ENCODE measurements around the gene ELAC2.
"Not testable (repeated sequence)": the region's sequence is repeated elsewhere in the genome, so short reads cannot be mapped to it uniquely, and the experiment has no call there.

Gene ELAC2

GRCh38 chr17:12993631-12994030 is 24.2 kb downstream of the ELAC2 start:
- no peaks in the 10 kb centered on the region for H3K9me3 ChIP-seq
- no peak for DNase-seq (ENCODE audit: low spot score in 2 of 2)
- no peak overlapping the region for H3K4me3 ChIP-seq
- H3K36me3 ChIP-seq (replicated peaks): peaks cover 78% of the 10 kb centered on the region
- in situ Hi-C loops (cut with MboI; ENCODE audit: low sequenced_read_pairs): no loop called here
- H3K4me1 ChIP-seq: no peaks in the 10 kb centered on the region
- no peaks in the 10 kb centered on the region for H3K27me3 ChIP-seq (ENCODE audit: low read depth)

- H3K4me1 ChIP-seq: no peaks in the 10 kb centered on the region
- in situ Hi-C loops (cut with MboI; ENCODE audit: low sequenced_read_pairs): no loop called here
- H3K27me3 ChIP-seq (ENCODE audit: low read depth): no peaks in the 10 kb centered on the region
- no peak for DNase-seq (ENCODE audit: low spot score in 2 of 2)
- no peak overlapping the region for H3K4me3 ChIP-seq
- peaks cover 69% of the 10 kb centered on the region for H3K36me3 ChIP-seq (replicated peaks)
- no peaks in the 10 kb centered on the region for H3K9me3 ChIP-seq
Measured at GRCh38 chr17:12992676-12993075, 25.2 kb downstream of the ELAC2 start.

GRCh38 chr17:12990926-12991325 is 26.9 kb downstream of the ELAC2 start:
- no peaks in the 10 kb centered on the region for H3K9me3 ChIP-seq
- peaks cover 51% of the 10 kb centered on the region for H3K36me3 ChIP-seq (replicated peaks)
- H3K27me3 ChIP-seq (ENCODE audit: low read depth): no peaks in the 10 kb centered on the region
- in situ Hi-C loops (cut with MboI; ENCODE audit: low sequenced_read_pairs): no loop called here
- DNase-seq (ENCODE audit: low spot score in 2 of 2): no peak
- H3K4me3 ChIP-seq: no peak overlapping the region
- H3K4me1 ChIP-seq: no peaks in the 10 kb centered on the region

- Histone ChIP-seq H3K4me3 (no peak overlapping the region), H3K27me3 (ENCODE audit: low read depth) (no peaks in the 10 kb centered on the region), H3K36me3 (replicated peaks) (peaks cover 44% of the 10 kb centered on the region), H3K9me3 (no peaks in the 10 kb centered on the region), H3K4me1 (no peaks in the 10 kb centered on the region)
- in situ Hi-C loops (cut with MboI; ENCODE audit: low sequenced_read_pairs): no loop called here
- DNase-seq (ENCODE audit: low spot score in 2 of 2): no peak
Measured at GRCh38 chr17:12990041-12990808, 27.6 kb downstream of the ELAC2 start.

GRCh38 chr17:12987120-12987519 is 30.7 kb downstream of the ELAC2 start:
- Histone ChIP-seq H3K36me3 (replicated peaks) (peaks cover 13% of the 10 kb centered on the region), H3K27me3 (ENCODE audit: low read depth) (no peaks in the 10 kb centered on the region), H3K4me1 (no peaks in the 10 kb centered on the region), H3K4me3 (no peak overlapping the region), H3K9me3 (no peaks in the 10 kb centered on the region)
- in situ Hi-C loops (cut with MboI; ENCODE audit: low sequenced_read_pairs): no loop called here
- DNase-seq (ENCODE audit: low spot score in 2 of 2): no peak

- Histone ChIP-seq H3K4me3 (no peak overlapping the region), H3K4me1 (no peaks in the 10 kb centered on the region), H3K27me3 (ENCODE audit: low read depth) (no peaks in the 10 kb centered on the region), H3K9me3 (no peaks in the 10 kb centered on the region), H3K36me3 (replicated peaks) (peaks cover under 1% of the 10 kb centered on the region; the same call in 1 of the 2 replicates)
- in situ Hi-C loops (cut with MboI; ENCODE audit: low sequenced_read_pairs): no loop called here
- no peak for DNase-seq (ENCODE audit: low spot score in 2 of 2)
Measured at GRCh38 chr17:12985431-12986293, 32.2 kb downstream of the ELAC2 start.

GRCh38 chr17:12983991-12984884 is 33.6 kb downstream of the ELAC2 start:
- no peaks in the 10 kb centered on the region for H3K9me3 ChIP-seq
- no peak for DNase-seq (ENCODE audit: low spot score in 2 of 2)
- H3K27me3 ChIP-seq (ENCODE audit: low read depth): no peaks in the 10 kb centered on the region
- H3K4me1 ChIP-seq: no peaks in the 10 kb centered on the region
- no peak overlapping the region for H3K4me3 ChIP-seq
- in situ Hi-C loops (cut with MboI; ENCODE audit: low sequenced_read_pairs): no loop called here
- H3K36me3 ChIP-seq (replicated peaks): no peaks in the 10 kb centered on the region

- in situ Hi-C loops (cut with MboI; ENCODE audit: low sequenced_read_pairs): no loop called here
- no peak for DNase-seq (ENCODE audit: low spot score in 2 of 2)
- Histone ChIP-seq H3K4me1 (no peaks in the 10 kb centered on the region), H3K36me3 (replicated peaks) (no peaks in the 10 kb centered on the region), H3K27me3 (ENCODE audit: low read depth) (no peaks in the 10 kb centered on the region), H3K4me3 (no peak overlapping the region), H3K9me3 (no peaks in the 10 kb centered on the region)
Measured at GRCh38 chr17:12982224-12982623, 35.6 kb downstream of the ELAC2 start.

- Histone ChIP-seq H3K4me1 (no peaks in the 10 kb centered on the region), H3K27me3 (ENCODE audit: low read depth) (no peaks in the 10 kb centered on the region), H3K4me3 (no peak overlapping the region), H3K36me3 (replicated peaks) (no peaks in the 10 kb centered on the region), H3K9me3 (no peaks in the 10 kb centered on the region)
- in situ Hi-C loops (cut with MboI; ENCODE audit: low sequenced_read_pairs): no loop called here
- DNase-seq (ENCODE audit: low spot score in 2 of 2): no peak
Measured at GRCh38 chr17:12979826-12980500, 37.9 kb downstream of the ELAC2 start.

- Histone ChIP-seq H3K27me3 (ENCODE audit: low read depth) (no peaks in the 10 kb centered on the region), H3K36me3 (replicated peaks) (no peaks in the 10 kb centered on the region), H3K9me3 (no peaks in the 10 kb centered on the region), H3K4me3 (no peak overlapping the region), H3K4me1 (no peaks in the 10 kb centered on the region)
- in situ Hi-C loops (cut with MboI; ENCODE audit: low sequenced_read_pairs): no loop called here
- no peak for DNase-seq (ENCODE audit: low spot score in 2 of 2)
Measured at GRCh38 chr17:12979246-12979645, 38.6 kb downstream of the ELAC2 start.

- H3K9me3 ChIP-seq; in situ Hi-C loops (cut with MboI; ENCODE audit: low sequenced_read_pairs); DNase-seq (ENCODE audit: low spot score in 2 of 2); H3K4me3 ChIP-seq; H3K4me1 ChIP-seq; H3K36me3 ChIP-seq (replicated peaks); H3K27me3 ChIP-seq (ENCODE audit: low read depth): not testable (repeated sequence)
Measured at GRCh38 chr17:12978787-12979186, 39.0 kb downstream of the ELAC2 start.

GRCh38 chr17:12977008-12977751 is 40.6 kb downstream of the ELAC2 start:
- H3K9me3 ChIP-seq: no peaks in the 10 kb centered on the region
- no peak overlapping the region for H3K4me3 ChIP-seq
- H3K4me1 ChIP-seq: no peaks in the 10 kb centered on the region
- H3K36me3 ChIP-seq (replicated peaks): no peaks in the 10 kb centered on the region
- in situ Hi-C loops (cut with MboI; ENCODE audit: low sequenced_read_pairs): no loop called here
- no peak for DNase-seq (ENCODE audit: low spot score in 2 of 2)
- no peaks in the 10 kb centered on the region for H3K27me3 ChIP-seq (ENCODE audit: low read depth)
